ENCODE results near the gene MC3R. TPM values are rescaled to one million over a fixed set of nuclear protein-coding genes. Genes with fewer than 3 reads are reported as not detected.

MC3R gene
- total RNA-seq, 1 experiment from 2014 or later, result not detected

DNA sequence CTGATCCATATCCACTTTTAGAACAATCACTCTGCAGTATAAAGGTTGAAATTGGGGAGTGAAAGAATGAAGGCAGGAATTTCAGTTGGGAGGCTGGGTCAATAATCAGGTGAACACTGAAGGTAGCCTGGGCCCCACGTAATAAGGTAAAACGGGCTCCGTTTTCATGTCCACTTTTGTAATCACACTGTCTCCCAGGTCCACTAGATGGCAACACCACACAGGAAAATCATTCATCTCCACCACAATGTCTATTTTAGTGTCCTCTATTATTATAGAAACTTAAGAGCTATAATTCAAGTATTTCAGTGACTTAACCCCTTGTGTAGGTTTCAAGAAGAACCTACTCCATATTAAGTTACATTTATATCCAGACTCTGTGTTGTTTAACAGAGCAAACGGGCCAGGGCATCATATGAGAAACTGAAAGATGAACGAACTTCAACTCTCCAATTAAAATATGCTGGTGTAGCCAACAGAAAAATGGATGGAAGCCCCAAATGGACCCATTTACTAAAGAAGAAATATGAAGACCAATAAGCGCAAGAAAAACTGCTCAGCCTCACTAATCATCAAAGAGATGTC lies 45.9 kb upstream of the MC3R start:
- H3K9me3 ChIP-seq (ENCODE audit: control insufficient read depth in 1 of 2, insufficient read depth in 1 of 2, low read depth in 1 of 2, low read length in 2 of 2), result peaks cover 12 to 13% of the 10 kb centered on the region in 2 experiments; a peak in 2 of 4 replicates
- ATAC-seq (no peak), DNase-seq (ENCODE audit: low read depth, low spot score) (no peak)
- no peaks in the 10 kb centered on the region for H3K4me1 ChIP-seq (ENCODE audit: control insufficient read depth in 1 of 2, insufficient read depth in 2 of 2, low read length in 2 of 2)
- no peaks in the 10 kb centered on the region for H3K9me2 ChIP-seq (ENCODE audit: insufficient read depth)
- no peaks in the 10 kb centered on the region for H3K36me3 ChIP-seq (ENCODE audit: control insufficient read depth in 1 of 2, insufficient read depth in 2 of 2, low read length in 2 of 2)
- no peak overlapping the region for H3K9ac ChIP-seq (ENCODE audit: low read length)
- no peak overlapping the region for H2AFZ ChIP-seq (ENCODE audit: low read depth, low read length, poor library complexity, severe bottlenecking)
- ChIA-PET CTCF (no interaction called here), POLR2A (no interaction called here), RAD21 (ENCODE audit: low non-redundant PET in 1 of 2, low total read pairs in 2 of 2, uncharacterized antibody in 2 of 2, unreplicated experiment in 2 of 2) (no interaction called here)
- no peak overlapping the region for H3K4me3 ChIP-seq (replicated peaks in 1 of 2; ENCODE audit: low read depth in 1 of 2, low read length in 2 of 2)
- intact Hi-C loops (cut with micrococcal nuclease), result no loop called here
- H4K20me1 ChIP-seq (ENCODE audit: insufficient read depth), result no peaks in the 10 kb centered on the region
- TF ChIP-seq, protein P1, sequence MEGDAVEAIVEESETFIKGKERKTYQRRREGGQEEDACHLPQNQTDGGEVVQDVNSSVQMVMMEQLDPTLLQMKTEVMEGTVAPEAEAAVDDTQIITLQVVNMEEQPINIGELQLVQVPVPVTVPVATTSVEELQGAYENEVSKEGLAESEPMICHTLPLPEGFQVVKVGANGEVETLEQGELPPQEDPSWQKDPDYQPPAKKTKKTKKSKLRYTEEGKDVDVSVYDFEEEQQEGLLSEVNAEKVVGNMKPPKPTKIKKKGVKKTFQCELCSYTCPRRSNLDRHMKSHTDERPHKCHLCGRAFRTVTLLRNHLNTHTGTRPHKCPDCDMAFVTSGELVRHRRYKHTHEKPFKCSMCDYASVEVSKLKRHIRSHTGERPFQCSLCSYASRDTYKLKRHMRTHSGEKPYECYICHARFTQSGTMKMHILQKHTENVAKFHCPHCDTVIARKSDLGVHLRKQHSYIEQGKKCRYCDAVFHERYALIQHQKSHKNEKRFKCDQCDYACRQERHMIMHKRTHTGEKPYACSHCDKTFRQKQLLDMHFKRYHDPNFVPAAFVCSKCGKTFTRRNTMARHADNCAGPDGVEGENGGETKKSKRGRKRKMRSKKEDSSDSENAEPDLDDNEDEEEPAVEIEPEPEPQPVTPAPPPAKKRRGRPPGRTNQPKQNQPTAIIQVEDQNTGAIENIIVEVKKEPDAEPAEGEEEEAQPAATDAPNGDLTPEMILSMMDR (IDR thresholded peaks at IDR 0.05 in 2 of 3, conservative IDR thresholded peaks at IDR 0.05 in 1 of 3; ENCODE audit: borderline replicate concordance in 1 of 3, insufficient read depth in 1 of 3, low read depth in 2 of 3, low read length in 2 of 3), result peak in 2 of 3 experiments; percentile 27 to 35; a peak in 1 of 6 replicates
- TF ChIP-seq CBX3 (IDR thresholded peaks at IDR 0.05; ENCODE audit: low read depth), result no peak
- no peak overlapping the region for H3K4me2 ChIP-seq (ENCODE audit: low read length)
- H3K27me3 ChIP-seq (ENCODE audit: insufficient read depth, low read length), result no peaks in the 10 kb centered on the region
- H3K27ac ChIP-seq (ENCODE audit: low read depth, low read length), result no peak overlapping the region
- no peaks in the 10 kb centered on the region for H3K79me2 ChIP-seq (ENCODE audit: insufficient read depth, low read length)
- no TSS peak for BruUV-seq (replicated peaks)

DNA sequence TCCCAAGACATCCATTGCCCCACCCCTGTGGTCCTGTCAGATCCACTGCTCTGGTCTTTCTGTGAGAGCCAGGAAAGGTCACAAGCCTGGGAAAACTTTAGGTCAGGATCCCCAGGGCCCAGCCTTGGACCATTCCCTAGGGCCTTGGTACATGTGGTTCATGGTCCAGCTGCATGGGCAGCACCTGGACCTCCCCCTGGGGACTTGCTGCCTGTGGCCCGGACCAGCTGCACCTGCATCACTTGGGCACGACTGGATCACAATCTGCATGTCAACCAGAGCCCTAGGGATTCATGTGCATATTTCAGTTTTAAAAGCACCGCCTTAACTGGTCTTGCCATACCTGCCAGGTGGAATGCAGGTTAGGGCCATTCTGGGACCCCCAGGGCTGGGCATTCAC lies 44.3 kb upstream of the MC3R start:
- ChIA-PET RAD21 (ENCODE audit: low non-redundant PET in 1 of 2, low total read pairs in 2 of 2, uncharacterized antibody in 2 of 2, unreplicated experiment in 2 of 2) (no interaction called here), POLR2A (no interaction called here), CTCF (no interaction called here)
- H3K36me3 ChIP-seq (ENCODE audit: control insufficient read depth in 1 of 2, insufficient read depth in 2 of 2, low read length in 2 of 2), result no peaks in the 10 kb centered on the region
- no peak overlapping the region for H3K9ac ChIP-seq (ENCODE audit: low read length)
- no peaks in the 10 kb centered on the region for H3K9me2 ChIP-seq (ENCODE audit: insufficient read depth)
- no peaks in the 10 kb centered on the region for H3K4me1 ChIP-seq (ENCODE audit: control insufficient read depth in 1 of 2, insufficient read depth in 2 of 2, low read length in 2 of 2)
- DNase-seq (ENCODE audit: low read depth, low spot score), result no peak
- TF ChIP-seq, protein P2, sequence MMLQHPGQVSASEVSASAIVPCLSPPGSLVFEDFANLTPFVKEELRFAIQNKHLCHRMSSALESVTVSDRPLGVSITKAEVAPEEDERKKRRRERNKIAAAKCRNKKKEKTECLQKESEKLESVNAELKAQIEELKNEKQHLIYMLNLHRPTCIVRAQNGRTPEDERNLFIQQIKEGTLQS (IDR thresholded peaks at IDR 0.05), result no peak
- H3K4me3 ChIP-seq (replicated peaks in 1 of 2; ENCODE audit: low read depth in 1 of 2, low read length in 2 of 2), result no peak overlapping the region
- H3K9me3 ChIP-seq (ENCODE audit: control insufficient read depth in 1 of 2, insufficient read depth in 1 of 2, low read depth in 1 of 2, low read length in 2 of 2), result peaks cover 12 to 13% of the 10 kb centered on the region in 2 experiments; a peak in 2 of 4 replicates
- H3K4me2 ChIP-seq (ENCODE audit: low read length), result no peak overlapping the region
- no peak overlapping the region for H3K27ac ChIP-seq (ENCODE audit: low read depth, low read length)
- H3K79me2 ChIP-seq (ENCODE audit: insufficient read depth, low read length), result no peaks in the 10 kb centered on the region
- BruUV-seq (replicated peaks), result no TSS peak
- no peak for ATAC-seq
- H4K20me1 ChIP-seq (ENCODE audit: insufficient read depth), result no peaks in the 10 kb centered on the region
- H3K27me3 ChIP-seq (ENCODE audit: insufficient read depth, low read length), result no peaks in the 10 kb centered on the region
- intact Hi-C loops (cut with micrococcal nuclease), result no loop called here
- no peak overlapping the region for H2AFZ ChIP-seq (ENCODE audit: low read depth, low read length, poor library complexity, severe bottlenecking)
